Measurements from ENCODE around the gene CYP4F8. TPM values are rescaled to one million over a fixed set of nuclear protein-coding genes. Genes with fewer than 3 reads are reported as not detected.

CYP4F8 gene
- total and polyA plus RNA-seq, 8 donors, result 0.04 to 0.10 TPM; not detected in 6

DNA sequence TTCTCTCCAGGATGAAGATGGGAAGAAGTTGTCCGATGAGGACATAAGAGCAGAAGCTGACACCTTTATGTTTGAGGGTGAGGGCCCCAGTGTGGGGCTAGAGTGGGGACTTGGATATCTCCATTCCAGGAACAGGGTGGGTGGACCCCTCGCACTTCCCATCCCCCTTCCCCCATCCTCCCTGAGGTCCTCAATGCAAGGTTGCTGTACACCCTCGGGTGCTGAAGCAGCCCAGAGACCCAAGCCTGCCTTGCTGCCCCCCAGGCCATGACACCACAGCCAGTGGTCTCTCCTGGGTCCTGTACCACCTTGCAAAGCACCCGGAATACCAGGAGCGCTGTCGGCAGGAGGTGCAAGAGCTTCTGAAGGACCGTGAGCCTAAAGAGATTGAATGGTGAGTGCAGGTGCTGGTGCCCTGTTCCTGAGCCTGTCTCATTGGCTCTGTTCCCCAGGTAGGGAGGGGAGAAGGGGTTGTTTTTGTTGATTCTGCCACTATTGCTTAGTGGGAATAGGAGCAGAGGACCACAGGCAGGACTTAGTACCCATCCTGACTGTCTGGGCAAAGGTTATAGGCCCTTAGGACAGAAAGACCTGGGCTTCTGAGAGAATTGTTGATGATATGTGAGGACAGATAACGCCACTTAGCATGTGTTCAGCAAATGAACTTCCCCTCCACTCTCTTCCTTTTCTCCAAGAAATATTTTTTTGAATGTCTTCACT is 37.7 kb downstream of the CYP4F8 start:
- TF ChIP-seq, protein P1, sequence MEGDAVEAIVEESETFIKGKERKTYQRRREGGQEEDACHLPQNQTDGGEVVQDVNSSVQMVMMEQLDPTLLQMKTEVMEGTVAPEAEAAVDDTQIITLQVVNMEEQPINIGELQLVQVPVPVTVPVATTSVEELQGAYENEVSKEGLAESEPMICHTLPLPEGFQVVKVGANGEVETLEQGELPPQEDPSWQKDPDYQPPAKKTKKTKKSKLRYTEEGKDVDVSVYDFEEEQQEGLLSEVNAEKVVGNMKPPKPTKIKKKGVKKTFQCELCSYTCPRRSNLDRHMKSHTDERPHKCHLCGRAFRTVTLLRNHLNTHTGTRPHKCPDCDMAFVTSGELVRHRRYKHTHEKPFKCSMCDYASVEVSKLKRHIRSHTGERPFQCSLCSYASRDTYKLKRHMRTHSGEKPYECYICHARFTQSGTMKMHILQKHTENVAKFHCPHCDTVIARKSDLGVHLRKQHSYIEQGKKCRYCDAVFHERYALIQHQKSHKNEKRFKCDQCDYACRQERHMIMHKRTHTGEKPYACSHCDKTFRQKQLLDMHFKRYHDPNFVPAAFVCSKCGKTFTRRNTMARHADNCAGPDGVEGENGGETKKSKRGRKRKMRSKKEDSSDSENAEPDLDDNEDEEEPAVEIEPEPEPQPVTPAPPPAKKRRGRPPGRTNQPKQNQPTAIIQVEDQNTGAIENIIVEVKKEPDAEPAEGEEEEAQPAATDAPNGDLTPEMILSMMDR (IDR thresholded peaks at IDR 0.05), result no peak
- Histone ChIP-seq H3K27ac (no peak overlapping the region), H3K9me3 (no peaks in the 10 kb centered on the region), H3K27me3 (peaks cover 0 to 33% of the 10 kb centered on the region in 2 donors), H3K4me3 (no peak overlapping the region), H3K4me1 (no peaks in the 10 kb centered on the region), H3K36me3 (no peaks in the 10 kb centered on the region)
- ATAC-seq, result no peak
- intact Hi-C loops (cut with DNase I), result no loop called here
- no peak for DNase-seq

DNA sequence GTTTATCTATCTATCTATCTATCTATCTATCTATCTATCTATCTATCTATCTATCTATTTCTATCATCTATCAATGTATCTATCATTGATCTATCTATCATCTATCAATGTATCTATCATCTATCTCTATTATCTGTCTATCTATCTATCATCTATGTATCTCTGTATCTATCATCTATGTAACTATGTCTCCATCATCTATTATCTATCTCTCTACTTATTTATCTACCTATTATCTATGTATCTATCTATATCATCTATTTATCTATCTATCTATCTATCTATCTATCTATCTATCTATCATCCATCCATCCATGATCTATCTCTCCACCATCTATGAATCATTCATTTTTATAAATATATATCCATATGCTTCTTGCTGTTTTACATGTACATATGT is 41.4 kb downstream of the CYP4F8 start:
- H3K27ac ChIP-seq, result no peak overlapping the region
- ATAC-seq (no peak), DNase-seq (no peak)
- H3K9me3 ChIP-seq, result no peaks in the 10 kb centered on the region
- TF ChIP-seq, protein P1 (IDR thresholded peaks at IDR 0.05), result no peak
- intact Hi-C loops (cut with DNase I), result no loop called here
- H3K36me3 ChIP-seq, result no peaks in the 10 kb centered on the region
- H3K4me1 ChIP-seq, result no peaks in the 10 kb centered on the region
- no peak overlapping the region for H3K4me3 ChIP-seq
- H3K27me3 ChIP-seq, result peaks cover 0 to 44% of the 10 kb centered on the region in 2 donors

DNA sequence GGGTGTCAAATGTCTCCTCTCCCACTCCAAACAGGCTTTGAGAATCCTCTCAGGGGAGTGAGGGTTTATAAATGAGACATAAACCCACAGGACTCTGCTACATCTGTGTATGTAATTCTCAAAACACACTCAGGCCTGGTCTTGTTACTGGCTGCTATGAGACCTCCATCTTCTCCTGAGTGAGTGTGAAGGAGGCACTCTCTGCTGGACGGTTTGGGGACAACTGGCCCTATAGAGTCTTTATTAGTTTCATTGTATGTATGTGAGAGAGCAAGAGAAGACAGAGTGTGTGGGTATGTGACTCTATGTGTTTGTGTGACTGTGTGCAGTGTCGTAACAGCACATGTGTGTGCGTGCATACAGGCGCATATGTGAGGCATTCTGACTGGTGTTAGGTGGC is 48.2 kb downstream of the CYP4F8 start:
- no peak overlapping the region for H3K4me3 ChIP-seq
- no peaks in the 10 kb centered on the region for H3K36me3 ChIP-seq
- DNase-seq, result no peak
- intact Hi-C loops (cut with DNase I), result no loop called here
- TF ChIP-seq, protein P1 (IDR thresholded peaks at IDR 0.05), result no peak
- H3K9me3 ChIP-seq, result no peaks in the 10 kb centered on the region
- H3K4me1 ChIP-seq, result no peaks in the 10 kb centered on the region
- ATAC-seq, result no peak
- H3K27me3 ChIP-seq, result peaks cover 0 to 17% of the 10 kb centered on the region in 2 donors
- H3K27ac ChIP-seq, result no peak overlapping the region

DNA sequence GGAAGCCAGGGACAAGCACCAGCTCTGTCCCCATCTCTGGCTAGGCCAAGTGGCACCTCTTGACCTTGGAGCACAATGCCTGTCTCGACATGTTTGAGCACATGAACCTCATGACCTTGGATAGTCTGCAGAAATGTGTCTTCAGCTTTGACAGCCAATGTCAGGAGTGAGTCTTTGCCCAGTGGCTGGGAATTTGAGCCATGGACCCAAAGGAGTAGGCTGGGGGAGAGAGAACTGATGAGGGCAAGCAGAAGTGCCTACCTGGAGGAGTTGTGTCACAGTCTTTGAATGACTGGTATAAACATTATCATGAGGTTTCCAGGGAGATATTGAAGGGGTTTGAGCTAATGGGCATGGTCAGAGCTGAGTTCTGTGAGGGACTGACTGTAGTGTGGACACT is 51.2 kb downstream of the CYP4F8 start:
- TF ChIP-seq, protein P1 (IDR thresholded peaks at IDR 0.05), result no peak
- DNase-seq (no peak), ATAC-seq (no peak)
- Histone ChIP-seq H3K9me3 (no peaks in the 10 kb centered on the region), H3K4me3 (no peak overlapping the region), H3K4me1 (no peaks in the 10 kb centered on the region), H3K36me3 (no peaks in the 10 kb centered on the region), H3K27me3 (peaks cover 0 to 18% of the 10 kb centered on the region in 2 donors), H3K27ac (no peak overlapping the region)
- intact Hi-C loops (cut with DNase I), result no loop called here

DNA sequence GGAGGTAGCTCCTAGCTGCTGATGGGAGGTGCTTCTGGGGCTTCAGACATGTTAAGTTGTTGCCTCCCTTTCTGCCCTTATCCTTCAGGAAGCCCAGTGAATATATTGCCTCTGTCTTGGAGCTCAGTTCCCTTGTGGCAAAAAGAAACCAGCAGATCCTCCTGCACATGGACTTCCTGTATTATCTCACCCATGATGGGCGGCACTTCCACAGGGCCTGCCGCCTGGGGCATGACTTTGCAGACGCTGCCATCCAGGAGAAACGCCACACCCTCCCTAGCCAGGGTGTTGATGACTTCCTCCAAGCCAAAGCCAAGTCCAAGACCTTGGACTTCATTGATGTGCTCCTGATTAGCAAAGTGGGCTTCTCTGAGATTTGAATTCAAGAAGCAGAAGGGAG is 51.9 kb downstream of the CYP4F8 start:
- H3K36me3 ChIP-seq, result no peaks in the 10 kb centered on the region
- DNase-seq, result peak in 1 of 4 donors; percentile 50

More for the DNA sequence above, 51.9 kb downstream of the CYP4F8 start:
- ATAC-seq, result peak; percentile 43
- TF ChIP-seq, protein P1 (IDR thresholded peaks at IDR 0.05), result no peak
- H3K27ac ChIP-seq, result no peak overlapping the region
- H3K4me3 ChIP-seq, result no peak overlapping the region
- H3K4me1 ChIP-seq, result no peaks in the 10 kb centered on the region
- H3K27me3 ChIP-seq, result peaks cover 0 to 18% of the 10 kb centered on the region in 2 donors
- H3K9me3 ChIP-seq, result no peaks in the 10 kb centered on the region
- intact Hi-C loops (cut with DNase I), result no loop called here
